ENCODE results near the gene RMDN3. TPM values are rescaled to one million over a fixed set of nuclear protein-coding genes. Genes with fewer than 3 reads are reported as not detected.

Gene RMDN3
- total RNA-seq, 4 donors from 2014 or later, result 24.2 to 37.2 (median 32.8) TPM

DNA sequence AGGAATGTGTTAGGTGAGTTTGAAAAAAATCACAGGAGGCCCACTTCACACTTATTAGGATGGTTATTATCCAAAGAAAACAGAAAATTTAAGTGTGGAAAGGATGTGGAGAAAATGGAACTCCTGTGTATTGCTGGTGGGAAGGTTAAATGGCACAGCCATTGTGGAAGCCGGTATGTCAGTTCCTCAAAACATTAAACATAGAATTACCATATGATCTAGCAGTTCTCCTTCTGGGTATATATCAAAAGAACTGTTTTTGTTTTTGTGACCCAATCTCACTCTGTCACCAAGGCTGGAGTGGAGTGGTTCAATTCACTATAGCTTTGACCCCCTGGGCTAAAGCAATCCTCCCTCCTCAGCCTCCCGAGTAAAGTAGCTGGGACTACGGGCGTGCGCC is 41.5 kb upstream of the RMDN3 start:
- Histone ChIP-seq H3K27me3 (no peaks in the 10 kb centered on the region), H3K36me3 (peaks cover 0 to 19% of the 10 kb centered on the region in 2 donors), H3K9me3 (no peaks in the 10 kb centered on the region), H3K27ac (no peak overlapping the region), H3K4me1 (peaks cover 0 to 29% (median 2%) of the 10 kb centered on the region in 3 donors), H3K4me3 (no peak overlapping the region)
- 90 to 95% methylated on average over 3 to 4 of the region's 5 CpGs for WGBS, 2 donors (ENCODE audit: low coverage in 1 of 2)
- ATAC-seq, result no peak
- no peak for TF ChIP-seq POLR2AphosphoS5 (IDR thresholded peaks at IDR 0.05)
- no peak for TF ChIP-seq POLR2A (IDR thresholded peaks at IDR 0.05)
- no peak for TF ChIP-seq EP300 (IDR thresholded peaks at IDR 0.05)

DNA sequence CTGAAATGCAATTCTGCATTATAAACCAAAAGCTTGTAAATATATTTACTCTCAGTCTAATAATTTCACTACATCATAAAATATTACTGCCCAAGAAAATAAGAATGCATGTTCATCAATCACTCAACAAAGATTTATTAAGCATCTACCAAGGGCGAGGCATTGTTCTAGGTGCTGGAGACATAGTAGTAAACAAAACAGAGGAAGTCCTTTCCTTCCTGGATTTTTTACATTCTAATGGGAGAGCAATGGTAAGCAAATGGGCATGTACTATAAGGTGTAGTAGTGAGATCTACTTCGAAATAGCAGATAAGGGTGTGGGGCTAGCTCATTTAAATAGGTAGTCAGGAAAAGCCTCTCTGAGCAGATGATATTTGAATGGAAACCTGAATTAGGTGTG is 41.0 kb upstream of the RMDN3 start:
- ATAC-seq, result no peak

DNA sequence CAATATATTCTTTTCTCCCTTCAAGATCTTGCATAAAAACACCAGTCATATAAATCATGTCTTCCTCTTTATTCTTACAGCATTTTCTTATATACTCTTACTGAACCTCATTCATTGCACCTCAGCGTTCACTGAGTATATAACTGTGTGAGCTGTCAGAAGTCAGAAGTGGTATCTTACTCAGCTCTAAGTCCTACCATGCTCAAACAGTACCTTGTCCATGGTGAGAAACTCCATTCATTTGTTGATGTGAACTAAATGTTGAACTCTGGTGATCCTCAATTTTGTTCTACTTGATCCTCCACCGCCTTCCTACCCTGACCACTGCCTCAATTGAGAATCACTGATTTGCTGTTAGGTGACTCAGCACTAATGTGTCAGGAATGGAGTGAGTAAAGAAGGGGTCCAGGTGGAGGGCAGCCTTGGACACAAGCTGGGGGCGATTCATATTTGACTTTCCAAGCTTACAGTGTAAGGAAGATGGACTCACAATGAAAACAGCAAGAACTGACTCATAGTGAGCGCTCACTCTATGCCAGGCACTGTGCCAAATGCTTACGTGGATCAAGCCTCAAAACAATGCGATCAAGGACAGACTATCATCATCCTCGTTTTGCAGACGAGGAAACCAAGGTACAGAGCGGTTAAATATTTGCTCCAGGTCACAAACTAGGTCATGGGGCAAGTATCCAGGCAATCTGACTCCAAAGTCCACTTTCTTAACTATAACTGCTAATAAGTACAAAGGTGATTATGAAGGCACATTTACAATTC is 38.3 kb upstream of the RMDN3 start:
- Histone ChIP-seq H3K9me3 (no peaks in the 10 kb centered on the region), H3K27me3 (no peaks in the 10 kb centered on the region), H3K4me3 (no peak overlapping the region), H3K4me1 (peaks cover 0 to 29% (median 2%) of the 10 kb centered on the region in 3 donors), H3K27ac (no peak overlapping the region), H3K36me3 (peaks cover 0 to 29% of the 10 kb centered on the region in 2 donors)
- 62 to 90% methylated on average over 5 to 9 of the region's 9 CpGs for WGBS, 2 donors (ENCODE audit: low coverage in 1 of 2)
- no peak for TF ChIP-seq EP300 (IDR thresholded peaks at IDR 0.05)
- TF ChIP-seq, protein P1, sequence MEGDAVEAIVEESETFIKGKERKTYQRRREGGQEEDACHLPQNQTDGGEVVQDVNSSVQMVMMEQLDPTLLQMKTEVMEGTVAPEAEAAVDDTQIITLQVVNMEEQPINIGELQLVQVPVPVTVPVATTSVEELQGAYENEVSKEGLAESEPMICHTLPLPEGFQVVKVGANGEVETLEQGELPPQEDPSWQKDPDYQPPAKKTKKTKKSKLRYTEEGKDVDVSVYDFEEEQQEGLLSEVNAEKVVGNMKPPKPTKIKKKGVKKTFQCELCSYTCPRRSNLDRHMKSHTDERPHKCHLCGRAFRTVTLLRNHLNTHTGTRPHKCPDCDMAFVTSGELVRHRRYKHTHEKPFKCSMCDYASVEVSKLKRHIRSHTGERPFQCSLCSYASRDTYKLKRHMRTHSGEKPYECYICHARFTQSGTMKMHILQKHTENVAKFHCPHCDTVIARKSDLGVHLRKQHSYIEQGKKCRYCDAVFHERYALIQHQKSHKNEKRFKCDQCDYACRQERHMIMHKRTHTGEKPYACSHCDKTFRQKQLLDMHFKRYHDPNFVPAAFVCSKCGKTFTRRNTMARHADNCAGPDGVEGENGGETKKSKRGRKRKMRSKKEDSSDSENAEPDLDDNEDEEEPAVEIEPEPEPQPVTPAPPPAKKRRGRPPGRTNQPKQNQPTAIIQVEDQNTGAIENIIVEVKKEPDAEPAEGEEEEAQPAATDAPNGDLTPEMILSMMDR (IDR thresholded peaks at IDR 0.05), result no peak
- TF ChIP-seq POLR2AphosphoS5 (IDR thresholded peaks at IDR 0.05), result no peak
- no peak for TF ChIP-seq POLR2A (IDR thresholded peaks at IDR 0.05)
- no peak for ATAC-seq

More for the DNA sequence above, 41.0 kb upstream of the RMDN3 start:
- H3K27me3 ChIP-seq, result no peaks in the 10 kb centered on the region
- H3K9me3 ChIP-seq, result no peaks in the 10 kb centered on the region
- 63 to 78% methylated on average over 2 of the region's 2 CpGs for WGBS, 2 donors (ENCODE audit: low coverage in 1 of 2)
- H3K27ac ChIP-seq, result no peak overlapping the region
- H3K4me3 ChIP-seq, result no peak overlapping the region
- TF ChIP-seq POLR2A (IDR thresholded peaks at IDR 0.05) (no peak), EP300 (IDR thresholded peaks at IDR 0.05) (no peak), POLR2AphosphoS5 (IDR thresholded peaks at IDR 0.05) (no peak)
- TF ChIP-seq, protein P1 (IDR thresholded peaks at IDR 0.05), result no peak
- H3K36me3 ChIP-seq, result peaks cover 0 to 24% of the 10 kb centered on the region in 2 donors
- H3K4me1 ChIP-seq, result peaks cover 0 to 29% (median 2%) of the 10 kb centered on the region in 3 donors

DNA sequence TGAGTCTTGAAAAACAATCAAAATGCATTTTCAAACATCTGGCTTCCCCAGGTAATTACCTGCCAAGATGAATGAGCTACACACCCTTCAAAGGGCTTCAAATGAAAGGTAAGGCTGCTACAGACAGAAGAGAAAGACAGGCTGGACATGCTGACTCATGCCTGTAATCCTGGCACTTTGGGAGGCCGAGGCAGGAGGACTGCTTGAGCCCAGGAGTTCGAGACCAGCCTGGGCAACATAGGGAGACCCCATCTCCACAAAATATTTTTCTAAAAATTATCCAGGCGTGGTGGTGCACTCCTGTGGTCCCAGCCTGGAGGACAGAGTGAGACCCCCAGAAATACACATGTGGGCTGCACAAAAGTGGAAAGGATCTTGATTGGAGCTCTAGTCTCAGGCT is 37.3 kb upstream of the RMDN3 start:
- H3K27me3 ChIP-seq, result no peaks in the 10 kb centered on the region
- WGBS, 2 donors (ENCODE audit: low coverage in 1 of 2), result 88 to 100% methylated on average over 1 to 3 of the region's 3 CpGs
- no peak overlapping the region for H3K27ac ChIP-seq
- H3K36me3 ChIP-seq, result peaks cover 0 to 26% of the 10 kb centered on the region in 2 donors
- TF ChIP-seq POLR2A (IDR thresholded peaks at IDR 0.05) (no peak), POLR2AphosphoS5 (IDR thresholded peaks at IDR 0.05) (no peak), EP300 (IDR thresholded peaks at IDR 0.05) (no peak)
- TF ChIP-seq, protein P1 (IDR thresholded peaks at IDR 0.05), result no peak
- H3K9me3 ChIP-seq, result no peaks in the 10 kb centered on the region
- no peak overlapping the region for H3K4me3 ChIP-seq
- ATAC-seq, result no peak
- H3K4me1 ChIP-seq, result peaks cover 0 to 32% (median 4%) of the 10 kb centered on the region in 3 donors

DNA sequence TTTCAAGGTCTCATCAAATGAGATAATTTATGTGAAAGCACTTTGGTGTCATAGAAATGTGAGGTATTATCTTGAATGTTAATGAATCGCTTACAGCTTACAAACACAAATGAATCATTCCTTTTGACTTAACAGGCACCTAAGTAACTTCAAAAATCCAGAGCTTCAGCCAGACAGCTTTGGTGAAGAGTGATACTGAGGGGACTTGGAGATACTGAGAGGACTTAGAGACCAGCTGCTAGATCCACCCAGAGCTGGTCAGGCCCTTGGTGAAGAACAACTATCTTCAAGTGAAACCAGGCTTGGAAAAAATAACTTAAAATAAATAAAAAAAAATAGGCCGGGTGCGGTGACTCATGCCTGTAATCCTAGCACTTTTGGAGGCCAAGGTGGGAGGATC is 35.7 kb upstream of the RMDN3 start:
- ATAC-seq, result no peak
- Histone ChIP-seq H3K27me3 (no peaks in the 10 kb centered on the region), H3K36me3 (peaks cover 0 to 26% of the 10 kb centered on the region in 2 donors), H3K4me3 (no peak overlapping the region), H3K9me3 (no peaks in the 10 kb centered on the region), H3K27ac (no peak overlapping the region), H3K4me1 (peaks cover 0 to 31% (median 8%) of the 10 kb centered on the region in 3 donors)
- 53 to 58% methylated on average over 3 of the region's 3 CpGs for WGBS, 2 donors (ENCODE audit: low coverage in 1 of 2)
- TF ChIP-seq, protein P1 (IDR thresholded peaks at IDR 0.05), result no peak
- TF ChIP-seq POLR2A (IDR thresholded peaks at IDR 0.05), result no peak
- TF ChIP-seq EP300 (IDR thresholded peaks at IDR 0.05), result no peak
- no peak for TF ChIP-seq POLR2AphosphoS5 (IDR thresholded peaks at IDR 0.05)
